IMR-90 (cell line): ENCODE data around the gene RUNX1.

Source experiments
- MAFK ChIP-seq: IDR thresholded peaks from 2 replicates; pipeline ENCODE4 v1.6.1; 2012; ENCODE audit warnings: low read depth, low read length, improper control_type of control experiment
- MXI1 ChIP-seq: IDR thresholded peaks from 2 replicates; pipeline ENCODE4 v1.6.1; 2012; ENCODE audit warnings: low read depth, mild to moderate bottlenecking, low read length, moderate library complexity, borderline replicate concordance
- POLR2A ChIP-seq: IDR thresholded peaks from 2 replicates; pipeline ENCODE4 v1.6.1; 2012; ENCODE audit warnings: mild to moderate bottlenecking, low read depth, low read length
- RAD21 ChIP-seq: IDR thresholded peaks from 2 replicates; pipeline ENCODE4 v1.6.1; 2012; ENCODE audit warnings: low read length, improper control_type of control experiment
- RCOR1 ChIP-seq: IDR thresholded peaks from 2 replicates; pipeline ENCODE4 v1.6.1; 2012; ENCODE audit warnings: mild to moderate bottlenecking, low read length, improper control_type of control experiment; ENCODE audit not compliant: insufficient replicate concordance
- SMC3 ChIP-seq: fragments of 150-350 bp; IDR thresholded peaks from 2 replicates; pipeline ENCODE4 v1.6.1; 2016; ENCODE audit warnings: low read depth, mild to moderate bottlenecking, antibody characterized with exemption, low read length, moderate library complexity
- TF ChIP-seq, protein P1 (sequence below): conservative IDR thresholded peaks from 2 replicates; pipeline ENCODE4 v1.5.1; 2012; ENCODE audit warnings: mild to moderate bottlenecking, low read depth, low read length, improper control_type of control experiment
- TF ChIP-seq, protein P2 (sequence below): fragments of 150-350 bp; IDR thresholded peaks from 2 replicates; pipeline ENCODE4 v1.6.1; 2017; ENCODE audit warnings: mild to moderate bottlenecking, antibody characterized with exemption, low read length, low read depth

DNA sequence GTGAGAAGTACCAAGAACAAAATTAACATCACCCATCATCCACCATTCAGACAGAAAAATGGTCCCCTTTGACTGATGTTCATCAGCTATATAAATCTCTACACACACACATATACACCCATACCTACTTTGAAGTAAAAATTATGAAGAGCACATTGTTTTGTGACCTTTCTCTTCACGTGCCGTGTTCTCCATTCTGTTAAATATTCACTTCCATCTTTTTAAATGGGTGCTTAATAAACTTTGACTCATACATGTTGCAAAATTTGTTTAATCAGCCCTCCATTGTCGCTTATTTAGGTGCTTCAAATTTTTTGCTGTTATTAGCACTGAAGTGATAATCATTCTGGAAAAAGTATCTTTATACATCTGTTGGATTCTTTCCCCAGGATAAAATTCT lies 300.2 kb downstream of the RUNX1 start:
- TF ChIP-seq RCOR1 (no peak), SMC3 (no peak), RAD21 (no peak), MAFK (no peak), POLR2A (no peak), MXI1 (no peak)
- TF ChIP-seq, protein P1, sequence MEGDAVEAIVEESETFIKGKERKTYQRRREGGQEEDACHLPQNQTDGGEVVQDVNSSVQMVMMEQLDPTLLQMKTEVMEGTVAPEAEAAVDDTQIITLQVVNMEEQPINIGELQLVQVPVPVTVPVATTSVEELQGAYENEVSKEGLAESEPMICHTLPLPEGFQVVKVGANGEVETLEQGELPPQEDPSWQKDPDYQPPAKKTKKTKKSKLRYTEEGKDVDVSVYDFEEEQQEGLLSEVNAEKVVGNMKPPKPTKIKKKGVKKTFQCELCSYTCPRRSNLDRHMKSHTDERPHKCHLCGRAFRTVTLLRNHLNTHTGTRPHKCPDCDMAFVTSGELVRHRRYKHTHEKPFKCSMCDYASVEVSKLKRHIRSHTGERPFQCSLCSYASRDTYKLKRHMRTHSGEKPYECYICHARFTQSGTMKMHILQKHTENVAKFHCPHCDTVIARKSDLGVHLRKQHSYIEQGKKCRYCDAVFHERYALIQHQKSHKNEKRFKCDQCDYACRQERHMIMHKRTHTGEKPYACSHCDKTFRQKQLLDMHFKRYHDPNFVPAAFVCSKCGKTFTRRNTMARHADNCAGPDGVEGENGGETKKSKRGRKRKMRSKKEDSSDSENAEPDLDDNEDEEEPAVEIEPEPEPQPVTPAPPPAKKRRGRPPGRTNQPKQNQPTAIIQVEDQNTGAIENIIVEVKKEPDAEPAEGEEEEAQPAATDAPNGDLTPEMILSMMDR, result no peak
- TF ChIP-seq, protein P2, sequence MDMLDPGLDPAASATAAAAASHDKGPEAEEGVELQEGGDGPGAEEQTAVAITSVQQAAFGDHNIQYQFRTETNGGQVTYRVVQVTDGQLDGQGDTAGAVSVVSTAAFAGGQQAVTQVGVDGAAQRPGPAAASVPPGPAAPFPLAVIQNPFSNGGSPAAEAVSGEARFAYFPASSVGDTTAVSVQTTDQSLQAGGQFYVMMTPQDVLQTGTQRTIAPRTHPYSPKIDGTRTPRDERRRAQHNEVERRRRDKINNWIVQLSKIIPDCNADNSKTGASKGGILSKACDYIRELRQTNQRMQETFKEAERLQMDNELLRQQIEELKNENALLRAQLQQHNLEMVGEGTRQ, result no peak
